DND-41 (cell line): ENCODE data around the gene RIN3.

Experiments used
- ATAC-seq: fragments of 200-7000 bp; cut with Tn5 transposase; 3 replicates; pipeline ENCODE4 v1.9.1; 2021; ENCODE audit warnings: low read depth; ENCODE audit not compliant: insufficient read depth
- DNase-seq: peaks from one replicate; pipeline ENCODE4 v3.0.0-alpha.2; 2020
- H2AFZ ChIP-seq: 2 replicates; pipeline ENCODE4 v1.6.0; 2012; ENCODE audit warnings: low read depth, low read length
- H3K27ac ChIP-seq: 2 replicates; pipeline ENCODE4 v1.5.1; 2012; ENCODE audit warnings: low read length, inconsistent platforms
- H3K27me3 ChIP-seq: fragments of 200-600 bp; sonication (generic); 2 replicates; pipeline ENCODE4 v1.6.0; 2012; ENCODE audit warnings: low read length, mild to moderate bottlenecking, inconsistent platforms; ENCODE audit not compliant: insufficient read depth, poor library complexity
- H3K36me3 ChIP-seq: 2 replicates; pipeline ENCODE4 v1.5.1; 2012; ENCODE audit warnings: low read length, inconsistent platforms; ENCODE audit not compliant: insufficient read depth
- H3K4me1 ChIP-seq: 2 replicates; pipeline ENCODE4 v1.5.1; 2012; ENCODE audit warnings: mild to moderate bottlenecking, low read length; ENCODE audit not compliant: insufficient read depth
- H3K4me2 ChIP-seq: 2 replicates; pipeline ENCODE4 v1.6.0; 2012; ENCODE audit warnings: mild to moderate bottlenecking, moderate library complexity, low read length, inconsistent platforms; ENCODE audit not compliant: insufficient read depth
- H3K4me3 ChIP-seq, 2 experiments: fragments of 200-600 bp in 1 of 2; shearing (Covaris generic) in 1 of 2; 2 replicates each; pipeline ENCODE4 v1.5.1; 2012 to 2016; ENCODE audit warnings: inconsistent platforms in 2 of 2, low read length in 2 of 2, mild to moderate bottlenecking in 2 of 2, low read depth in 1 of 2, moderate library complexity in 1 of 2
- H3K79me2 ChIP-seq: 2 replicates; pipeline ENCODE4 v1.6.0; 2012; ENCODE audit warnings: low read length, inconsistent platforms; ENCODE audit not compliant: insufficient read depth
- H3K9ac ChIP-seq: 2 replicates; pipeline ENCODE4 v1.6.0; 2012; ENCODE audit warnings: low read depth, mild to moderate bottlenecking, inconsistent platforms, low read length, moderate library complexity
- H3K9me3 ChIP-seq: 2 replicates; pipeline ENCODE4 v1.5.1; 2012; ENCODE audit warnings: low read length, moderate library complexity, mild to moderate bottlenecking, inconsistent platforms; ENCODE audit not compliant: insufficient read depth, severe bottlenecking
- H4K20me1 ChIP-seq: 2 replicates; pipeline ENCODE4 v1.6.0; 2012; ENCODE audit warnings: low read length; ENCODE audit not compliant: insufficient read depth
- CTCF ChIP-seq: IDR thresholded peaks from 2 replicates; pipeline ENCODE4 v1.5.1; 2012; ENCODE audit warnings: borderline replicate concordance, low read length, moderate library complexity, mild to moderate bottlenecking; ENCODE audit not compliant: poor library complexity, severe bottlenecking; ENCODE audit errors: extremely low read depth
- EZH2 ChIP-seq: IDR thresholded peaks from 3 replicates; pipeline ENCODE4 v1.6.1; 2012; ENCODE audit warnings: borderline replicate concordance, low read depth, mild to moderate bottlenecking, moderate library complexity, low read length, inconsistent platforms; ENCODE audit not compliant: severe bottlenecking

The RIN3 gene

GRCh38 chr14:92656306-92657081 is 142.9 kb downstream of the RIN3 start:
- no peak overlapping the region for H3K4me3 ChIP-seq
- no peak for ATAC-seq
- no peak overlapping the region for H3K4me2 ChIP-seq
- H2AFZ ChIP-seq, result no peak overlapping the region
- TF ChIP-seq EZH2 (no peak), CTCF (no peak)
- no peaks in the 10 kb centered on the region for H3K36me3 ChIP-seq
- DNase-seq, result no peak
- no peaks in the 10 kb centered on the region for H3K4me1 ChIP-seq
- no peaks in the 10 kb centered on the region for H3K9me3 ChIP-seq
- no peak overlapping the region for H3K9ac ChIP-seq
- no peaks in the 10 kb centered on the region for H3K27me3 ChIP-seq
- no peaks in the 10 kb centered on the region for H4K20me1 ChIP-seq
- no peaks in the 10 kb centered on the region for H3K79me2 ChIP-seq
- no peak overlapping the region for H3K27ac ChIP-seq

DNA sequence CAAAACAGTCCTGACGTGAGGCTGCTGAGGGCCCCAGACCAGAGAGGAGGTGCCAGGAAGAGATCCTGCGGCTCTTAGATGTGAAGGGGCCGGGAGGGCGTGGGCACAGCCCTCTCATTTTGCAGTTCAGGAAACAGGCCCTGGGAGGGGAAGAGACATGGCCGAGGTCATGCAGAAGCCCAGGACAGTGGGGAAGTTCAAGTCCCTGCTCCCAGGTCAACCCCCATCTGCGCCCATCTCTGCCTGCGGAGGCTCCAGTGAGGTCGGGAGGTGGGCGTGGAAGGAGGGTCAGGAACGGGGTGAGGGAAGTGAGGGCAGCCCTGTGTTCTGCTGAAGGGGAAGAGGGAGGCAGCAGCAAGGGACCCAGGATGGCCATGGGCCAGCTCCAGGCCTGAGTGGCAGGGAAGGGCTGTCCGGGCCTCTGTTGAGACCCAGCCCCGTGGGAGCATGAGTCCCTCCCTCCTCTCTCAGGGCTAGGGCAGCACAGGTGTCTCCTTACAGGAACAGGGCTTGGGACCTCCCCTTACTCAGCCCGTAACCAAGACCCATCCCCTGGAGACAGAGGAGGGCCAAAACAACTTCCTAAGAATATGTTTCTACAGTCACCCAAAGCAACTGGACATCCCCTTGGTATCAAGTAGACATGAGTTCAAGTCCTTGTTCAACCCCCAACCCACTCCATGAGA is 144.0 kb downstream of the RIN3 start:
- Histone ChIP-seq H3K79me2 (no peaks in the 10 kb centered on the region), H3K4me1 (no peaks in the 10 kb centered on the region), H2AFZ (no peak overlapping the region), H3K27ac (no peak overlapping the region), H3K36me3 (no peaks in the 10 kb centered on the region), H3K27me3 (no peaks in the 10 kb centered on the region), H4K20me1 (no peaks in the 10 kb centered on the region), H3K9ac (no peak overlapping the region), H3K4me2 (no peak overlapping the region), H3K4me3 (no peak overlapping the region), H3K9me3 (no peaks in the 10 kb centered on the region)
- no peak for TF ChIP-seq CTCF
- TF ChIP-seq EZH2, result no peak
- ATAC-seq (no peak), DNase-seq (no peak)

DNA sequence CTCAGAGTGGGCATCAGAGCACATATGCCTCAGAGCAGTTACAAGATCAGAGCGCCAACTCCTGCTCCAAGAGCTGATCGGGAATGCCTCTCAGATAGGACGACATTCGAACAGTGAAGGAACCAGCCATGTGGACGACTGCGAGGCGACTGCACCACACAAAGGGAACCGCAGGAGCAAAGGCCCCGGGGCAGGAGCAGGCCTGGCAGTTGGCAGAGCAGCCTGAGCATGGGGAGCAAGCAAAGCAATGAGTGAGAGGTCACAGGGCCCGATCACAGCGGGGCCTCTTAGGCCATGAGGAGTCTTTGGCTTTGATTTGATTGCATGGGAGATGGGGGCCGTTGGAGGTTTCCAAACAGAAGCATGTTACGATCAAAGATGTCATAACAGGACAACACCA is 144.6 kb downstream of the RIN3 start:
- H3K9me3 ChIP-seq, result no peaks in the 10 kb centered on the region
- H3K4me1 ChIP-seq, result no peaks in the 10 kb centered on the region
- H3K27me3 ChIP-seq, result no peaks in the 10 kb centered on the region
- TF ChIP-seq CTCF, result no peak
- no peak for TF ChIP-seq EZH2
- no peak overlapping the region for H3K27ac ChIP-seq
- H3K36me3 ChIP-seq, result no peaks in the 10 kb centered on the region
- no peaks in the 10 kb centered on the region for H4K20me1 ChIP-seq
- H3K4me3 ChIP-seq, result no peak overlapping the region
- H3K79me2 ChIP-seq, result no peaks in the 10 kb centered on the region
- H3K9ac ChIP-seq, result no peak overlapping the region
- ATAC-seq (no peak), DNase-seq (no peak)
- no peak overlapping the region for H3K4me2 ChIP-seq
- H2AFZ ChIP-seq, result no peak overlapping the region
